ENCODE results near the gene IFNA21.

- TF ChIP-seq CTCF (conservative IDR thresholded peaks at IDR 0.05): no peak
- no peak for TF ChIP-seq EZH2 (IDR thresholded peaks at IDR 0.05; ENCODE audit: low read depth)
Observed at GRCh38 chr9:21121079-21121478, 45.4 kb downstream of the IFNA21 start.
